ENCODE results near the gene SCRG1.

SCRG1 gene

GRCh38 chr4:173398779-173399415 is at the start of gene SCRG1:
Gene SCRG1 (minus strand): TSS chr4:173399116. CDS start chr4:173391414, 7,702 bp downstream.
- no peak for DNase-seq (ENCODE audit: low read depth in 2 of 2)

GRCh38 chr4:173448103-173448502 is 49.2 kb upstream of the SCRG1 start:
- DNase-seq (ENCODE audit: low read depth in 2 of 2), result no peak

DNA sequence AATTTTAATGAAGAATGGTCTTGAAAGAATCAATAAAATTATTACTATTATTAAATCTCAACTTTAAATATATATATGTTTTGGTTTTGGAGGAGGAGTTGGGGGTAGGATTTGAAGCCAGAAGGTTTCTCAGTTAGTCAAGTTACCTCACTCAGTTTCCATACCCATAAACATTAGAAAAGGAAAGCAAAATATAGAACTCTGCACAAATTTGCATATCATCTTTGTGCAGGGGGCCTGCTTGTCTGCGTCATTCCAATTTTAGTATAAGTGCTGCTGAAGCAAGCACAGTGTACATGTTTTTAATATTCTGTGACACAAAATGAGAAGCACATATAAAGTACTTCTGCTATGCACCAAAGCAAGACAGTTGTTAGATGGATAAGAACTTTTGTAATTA is 47.5 kb upstream of the SCRG1 start:
- no peak for DNase-seq (ENCODE audit: low read depth in 2 of 2)

DNA sequence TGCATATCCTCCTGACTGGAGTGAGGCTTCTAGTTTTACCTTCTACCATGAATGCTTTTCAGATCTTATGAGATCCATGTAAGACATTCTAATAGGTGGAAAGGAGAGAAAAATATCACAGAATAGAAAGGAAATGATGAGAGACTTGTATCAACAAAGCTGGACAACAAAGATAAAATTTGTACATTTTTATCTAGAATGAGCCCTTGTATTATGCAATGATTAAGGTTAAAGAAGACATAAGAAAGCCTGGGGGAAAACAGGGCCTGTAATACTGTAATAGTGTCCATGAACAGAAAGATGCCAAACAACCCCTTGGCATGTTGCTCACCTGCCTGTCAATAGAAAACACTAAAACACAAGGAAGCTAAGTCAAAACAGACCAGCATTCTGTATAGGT is 44.2 kb upstream of the SCRG1 start:
- no peak for DNase-seq (ENCODE audit: low read depth in 2 of 2)

DNA sequence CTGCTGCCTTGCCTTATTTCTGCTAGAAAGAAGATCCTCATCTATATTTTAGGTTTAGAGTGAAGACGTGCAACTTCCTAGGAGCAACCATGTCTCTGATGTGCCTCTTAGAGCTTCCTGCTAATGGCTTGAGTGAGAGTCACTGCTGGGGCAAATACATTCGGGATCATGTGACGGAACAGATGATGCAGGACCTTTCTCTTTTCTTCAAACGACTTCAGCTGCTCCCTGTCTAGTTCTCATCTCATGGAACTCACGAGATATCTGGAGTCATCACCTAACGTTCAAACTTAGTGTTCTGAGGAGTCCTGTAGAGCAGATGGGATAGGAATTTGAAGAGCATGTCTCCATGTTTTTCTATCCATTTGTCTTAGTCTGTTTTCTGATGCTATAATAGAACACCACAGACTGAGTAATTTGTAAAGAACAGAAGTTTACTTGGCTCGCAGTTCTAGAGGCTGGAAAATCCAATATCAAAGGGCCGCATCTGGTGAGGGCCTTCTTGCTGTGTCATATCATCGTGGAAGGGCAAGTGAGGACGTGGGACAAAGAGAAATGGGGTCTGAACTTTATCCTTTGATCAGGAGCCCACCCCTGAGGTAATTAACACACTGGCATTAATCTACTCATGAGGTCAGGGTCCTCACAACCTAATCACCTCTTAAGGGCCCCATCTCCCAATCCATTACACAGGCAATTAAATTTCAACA is 43.5 kb upstream of the SCRG1 start:
- DNase-seq (ENCODE audit: low read depth in 2 of 2), result no peak

- DNase-seq (ENCODE audit: low read depth in 2 of 2), result no peak
Observed at GRCh38 chr4:173440888-173441287, 42.0 kb upstream of the SCRG1 start.

GRCh38 chr4:173436771-173437265 is 37.9 kb upstream of the SCRG1 start:
- no peak for DNase-seq (ENCODE audit: low read depth in 2 of 2)

- no peak for DNase-seq (ENCODE audit: low read depth in 2 of 2)
Observed at GRCh38 chr4:173436149-173436579, 37.2 kb upstream of the SCRG1 start.

DNA sequence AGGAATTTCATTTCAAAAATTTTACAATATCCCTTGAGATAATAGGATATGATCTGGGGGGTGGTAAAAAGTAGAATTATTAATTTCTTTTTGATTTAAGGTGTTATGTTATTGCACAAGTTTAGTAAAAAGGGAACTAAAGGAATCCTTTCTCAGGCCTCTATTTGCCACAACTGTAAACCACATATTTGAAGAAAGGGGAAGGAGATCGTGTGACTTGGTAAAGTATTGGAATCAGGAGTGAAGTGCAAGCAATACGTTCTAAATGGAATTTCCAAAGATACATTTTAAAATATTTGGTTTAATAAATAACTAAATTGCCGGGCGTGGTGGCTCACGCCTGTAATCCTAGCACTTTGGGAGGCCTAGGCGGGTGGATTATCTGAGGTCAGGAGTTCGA is 35.3 kb upstream of the SCRG1 start:
- DNase-seq (ENCODE audit: low read depth in 2 of 2), result no peak

GRCh38 chr4:173433447-173433846 is 34.5 kb upstream of the SCRG1 start:
- no peak for DNase-seq (ENCODE audit: low read depth in 2 of 2)

DNA sequence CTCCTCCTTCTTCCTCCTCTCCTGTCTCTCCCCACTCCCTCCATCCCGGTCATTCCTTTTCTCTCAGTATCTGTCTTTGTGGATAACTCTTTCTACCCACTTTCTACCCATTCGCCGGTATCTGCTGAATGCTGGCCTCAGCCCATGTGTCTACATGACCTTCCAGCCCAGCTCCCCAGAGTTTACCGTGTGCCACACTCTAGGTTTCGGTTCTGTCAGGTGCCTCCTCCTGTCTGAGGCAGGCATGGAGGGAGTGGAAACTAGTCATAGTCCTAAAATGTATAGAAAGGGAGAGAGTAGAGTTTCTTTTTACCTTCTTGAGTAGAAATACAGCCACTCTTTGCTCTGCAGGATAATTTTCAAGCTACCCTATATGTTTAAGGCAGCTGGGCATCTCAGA is 33.5 kb upstream of the SCRG1 start:
- DNase-seq (ENCODE audit: low read depth in 2 of 2), result no peak

GRCh38 chr4:173426064-173426463 is 27.1 kb upstream of the SCRG1 start:
- no peak for DNase-seq (ENCODE audit: low read depth in 2 of 2)

DNA sequence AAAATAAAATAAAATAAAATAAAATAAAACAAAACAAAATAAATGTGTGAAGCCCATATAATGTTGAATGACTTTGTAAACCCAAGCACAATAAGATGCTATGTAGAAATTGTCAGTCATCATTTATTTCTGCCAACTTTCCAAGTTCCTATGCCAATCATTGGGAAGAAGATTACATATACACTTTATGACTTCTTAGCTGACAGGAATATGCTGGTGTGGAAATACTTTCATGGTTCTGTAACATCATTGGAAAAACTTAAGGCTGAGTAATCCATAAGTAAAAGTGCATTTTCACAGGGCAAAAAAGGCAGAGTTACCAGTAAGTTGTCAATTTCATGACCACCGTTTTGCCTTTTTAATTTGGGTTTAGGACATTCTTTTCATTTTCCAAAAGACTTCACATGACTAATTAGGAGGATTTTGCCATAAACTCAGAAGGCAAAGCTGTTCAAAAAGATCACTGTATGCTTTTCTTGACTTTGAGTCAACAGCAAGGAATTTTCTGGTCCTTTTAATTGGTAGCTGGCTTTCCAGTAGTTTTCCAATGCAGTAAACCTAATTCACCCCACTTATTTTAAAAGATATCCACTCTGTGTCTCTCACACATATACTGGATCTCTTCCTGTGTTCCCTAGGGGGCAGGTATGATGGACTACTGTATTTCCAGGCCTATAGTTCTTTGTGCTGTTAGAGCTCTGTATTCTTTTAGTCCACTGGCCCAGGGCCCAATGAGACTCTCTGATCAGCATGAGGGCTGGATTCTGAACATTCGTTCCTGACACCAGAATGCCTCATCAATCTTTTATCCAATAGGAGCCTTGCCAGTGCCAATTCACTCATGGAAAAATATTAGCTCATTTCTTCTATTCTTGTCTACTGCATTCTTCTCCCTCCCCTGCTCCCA is 26.2 kb upstream of the SCRG1 start:
- DNase-seq (ENCODE audit: low read depth in 2 of 2), result no peak

GRCh38 chr4:173420801-173421200 is 21.9 kb upstream of the SCRG1 start:
- DNase-seq (ENCODE audit: low read depth in 2 of 2), result no peak

DNA sequence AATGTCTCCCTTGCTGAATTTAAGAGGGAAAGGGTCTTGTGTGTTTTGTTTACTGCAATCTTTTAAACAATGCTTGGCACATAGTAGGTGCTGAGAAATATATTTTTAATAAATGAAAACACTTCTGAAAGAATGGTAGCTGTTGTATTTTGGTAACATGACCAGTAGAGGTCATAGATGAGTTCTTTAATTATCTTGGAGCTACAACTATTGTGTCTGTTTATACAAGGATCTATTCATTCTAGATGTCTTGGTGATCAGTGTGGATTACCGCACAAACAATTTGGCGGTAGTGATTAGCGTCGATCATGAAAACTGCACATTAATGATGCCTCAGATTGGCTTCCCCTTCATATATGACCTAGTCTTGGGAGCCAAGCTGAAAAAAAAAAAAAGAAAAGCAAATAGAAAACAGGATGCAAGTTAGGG is 21.4 kb upstream of the SCRG1 start:
- DNase-seq (ENCODE audit: low read depth in 2 of 2), result no peak

- no peak for DNase-seq (ENCODE audit: low read depth in 2 of 2)
Observed at GRCh38 chr4:173418639-173419038, 19.7 kb upstream of the SCRG1 start.

DNA sequence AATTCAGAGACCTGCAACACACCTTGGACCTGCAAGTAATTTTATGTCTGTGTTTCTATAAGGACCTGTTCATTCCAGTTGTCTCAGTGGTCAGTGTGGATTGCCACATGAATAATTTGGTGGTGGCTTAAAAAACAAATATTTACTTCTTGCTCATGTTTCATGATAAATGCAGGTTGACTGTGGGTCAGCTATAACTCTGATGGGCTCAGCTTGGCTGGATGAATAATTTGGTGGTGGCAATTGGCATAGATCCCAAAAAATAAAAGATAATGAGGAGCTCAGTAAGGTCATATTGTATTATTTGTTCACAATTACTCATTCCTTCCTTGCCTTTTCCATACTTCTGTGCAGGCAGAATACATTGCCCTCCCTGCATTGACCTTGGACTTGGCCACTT is 18.9 kb upstream of the SCRG1 start:
- no peak for DNase-seq (ENCODE audit: low read depth in 2 of 2)

- no peak for DNase-seq (ENCODE audit: low read depth in 2 of 2)
Observed at GRCh38 chr4:173415885-173416653, 17.2 kb upstream of the SCRG1 start.

GRCh38 chr4:173415092-173415491 is 16.2 kb upstream of the SCRG1 start:
- DNase-seq (ENCODE audit: low read depth in 2 of 2), result no peak

DNA sequence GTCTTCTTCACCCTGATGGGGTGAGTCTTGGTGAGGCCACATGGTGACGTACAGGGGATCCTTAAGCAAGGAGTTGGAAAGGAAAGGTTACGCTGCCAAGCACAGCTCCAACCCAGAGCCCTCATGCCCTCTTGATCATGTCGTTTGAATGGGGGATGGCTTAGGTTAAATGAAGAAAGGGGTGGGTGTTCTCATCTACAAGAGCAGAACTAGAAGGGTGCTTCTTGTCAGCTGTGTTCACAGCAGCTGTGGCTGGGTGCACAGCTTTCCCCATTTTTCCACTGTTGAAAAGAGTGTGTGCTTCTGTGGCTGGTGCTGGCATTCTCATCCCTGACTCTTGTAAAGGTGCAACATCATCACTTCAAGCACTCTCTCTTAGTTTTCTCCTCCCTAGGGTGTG is 15.5 kb upstream of the SCRG1 start:
- DNase-seq (ENCODE audit: low read depth in 2 of 2), result no peak

- no peak for DNase-seq (ENCODE audit: low read depth in 2 of 2)
Observed at GRCh38 chr4:173413036-173413435, 14.1 kb upstream of the SCRG1 start.

All from stimulated activated CD8-positive, alpha-beta memory T cell treated with anti-CD3 and anti-CD28 coated beads, Interleukin-15, amount 100 ng/mL, for 48 hours (primary cell).